ENCODE data around the gene ZKSCAN4.

GRCh38 chr6:28251661-28252008 is 434 bp downstream of the ZKSCAN4 start:
- TF ChIP-seq, protein P1, sequence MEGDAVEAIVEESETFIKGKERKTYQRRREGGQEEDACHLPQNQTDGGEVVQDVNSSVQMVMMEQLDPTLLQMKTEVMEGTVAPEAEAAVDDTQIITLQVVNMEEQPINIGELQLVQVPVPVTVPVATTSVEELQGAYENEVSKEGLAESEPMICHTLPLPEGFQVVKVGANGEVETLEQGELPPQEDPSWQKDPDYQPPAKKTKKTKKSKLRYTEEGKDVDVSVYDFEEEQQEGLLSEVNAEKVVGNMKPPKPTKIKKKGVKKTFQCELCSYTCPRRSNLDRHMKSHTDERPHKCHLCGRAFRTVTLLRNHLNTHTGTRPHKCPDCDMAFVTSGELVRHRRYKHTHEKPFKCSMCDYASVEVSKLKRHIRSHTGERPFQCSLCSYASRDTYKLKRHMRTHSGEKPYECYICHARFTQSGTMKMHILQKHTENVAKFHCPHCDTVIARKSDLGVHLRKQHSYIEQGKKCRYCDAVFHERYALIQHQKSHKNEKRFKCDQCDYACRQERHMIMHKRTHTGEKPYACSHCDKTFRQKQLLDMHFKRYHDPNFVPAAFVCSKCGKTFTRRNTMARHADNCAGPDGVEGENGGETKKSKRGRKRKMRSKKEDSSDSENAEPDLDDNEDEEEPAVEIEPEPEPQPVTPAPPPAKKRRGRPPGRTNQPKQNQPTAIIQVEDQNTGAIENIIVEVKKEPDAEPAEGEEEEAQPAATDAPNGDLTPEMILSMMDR (IDR thresholded peaks at IDR 0.05), result no peak
- TF ChIP-seq SMAD3 (CRISPR knock-in tag; IDR thresholded peaks at IDR 0.05; ENCODE audit: borderline replicate concordance) (no peak), MLX (CRISPR knock-in tag; IDR thresholded peaks at IDR 0.05) (no peak), ZNF425 (CRISPR knock-in tag; conservative IDR thresholded peaks at IDR 0.05) (no peak), ZNF138 (CRISPR knock-in tag; conservative IDR thresholded peaks at IDR 0.05) (no peak)
- TF ChIP-seq, protein P2, sequence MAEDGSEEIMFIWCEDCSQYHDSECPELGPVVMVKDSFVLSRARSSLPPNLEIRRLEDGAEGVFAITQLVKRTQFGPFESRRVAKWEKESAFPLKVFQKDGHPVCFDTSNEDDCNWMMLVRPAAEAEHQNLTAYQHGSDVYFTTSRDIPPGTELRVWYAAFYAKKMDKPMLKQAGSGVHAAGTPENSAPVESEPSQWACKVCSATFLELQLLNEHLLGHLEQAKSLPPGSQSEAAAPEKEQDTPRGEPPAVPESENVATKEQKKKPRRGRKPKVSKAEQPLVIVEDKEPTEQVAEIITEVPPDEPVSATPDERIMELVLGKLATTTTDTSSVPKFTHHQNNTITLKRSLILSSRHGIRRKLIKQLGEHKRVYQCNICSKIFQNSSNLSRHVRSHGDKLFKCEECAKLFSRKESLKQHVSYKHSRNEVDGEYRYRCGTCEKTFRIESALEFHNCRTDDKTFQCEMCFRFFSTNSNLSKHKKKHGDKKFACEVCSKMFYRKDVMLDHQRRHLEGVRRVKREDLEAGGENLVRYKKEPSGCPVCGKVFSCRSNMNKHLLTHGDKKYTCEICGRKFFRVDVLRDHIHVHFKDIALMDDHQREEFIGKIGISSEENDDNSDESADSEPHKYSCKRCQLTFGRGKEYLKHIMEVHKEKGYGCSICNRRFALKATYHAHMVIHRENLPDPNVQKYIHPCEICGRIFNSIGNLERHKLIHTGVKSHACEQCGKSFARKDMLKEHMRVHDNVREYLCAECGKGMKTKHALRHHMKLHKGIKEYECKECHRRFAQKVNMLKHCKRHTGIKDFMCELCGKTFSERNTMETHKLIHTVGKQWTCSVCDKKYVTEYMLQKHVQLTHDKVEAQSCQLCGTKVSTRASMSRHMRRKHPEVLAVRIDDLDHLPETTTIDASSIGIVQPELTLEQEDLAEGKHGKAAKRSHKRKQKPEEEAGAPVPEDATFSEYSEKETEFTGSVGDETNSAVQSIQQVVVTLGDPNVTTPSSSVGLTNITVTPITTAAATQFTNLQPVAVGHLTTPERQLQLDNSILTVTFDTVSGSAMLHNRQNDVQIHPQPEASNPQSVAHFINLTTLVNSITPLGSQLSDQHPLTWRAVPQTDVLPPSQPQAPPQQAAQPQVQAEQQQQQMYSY (CRISPR knock-in tag; IDR thresholded peaks at IDR 0.05), result no peak
- TF ChIP-seq, protein P3, sequence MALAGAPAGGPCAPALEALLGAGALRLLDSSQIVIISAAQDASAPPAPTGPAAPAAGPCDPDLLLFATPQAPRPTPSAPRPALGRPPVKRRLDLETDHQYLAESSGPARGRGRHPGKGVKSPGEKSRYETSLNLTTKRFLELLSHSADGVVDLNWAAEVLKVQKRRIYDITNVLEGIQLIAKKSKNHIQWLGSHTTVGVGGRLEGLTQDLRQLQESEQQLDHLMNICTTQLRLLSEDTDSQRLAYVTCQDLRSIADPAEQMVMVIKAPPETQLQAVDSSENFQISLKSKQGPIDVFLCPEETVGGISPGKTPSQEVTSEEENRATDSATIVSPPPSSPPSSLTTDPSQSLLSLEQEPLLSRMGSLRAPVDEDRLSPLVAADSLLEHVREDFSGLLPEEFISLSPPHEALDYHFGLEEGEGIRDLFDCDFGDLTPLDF (CRISPR knock-in tag; IDR thresholded peaks at IDR 0.05), result no peak
